ENCODE results near the gene SERPINE1.
A peak's percentile ranks its signal among the peaks of the same experiment; 100 is the strongest.

The SERPINE1 gene

GRCh38 chr7:101172854-101173751 lies 46.2 kb downstream of the SERPINE1 start:
- no peak overlapping the region for H3K4me3 ChIP-seq (replicated peaks; ENCODE audit: low read depth, low read length)

GRCh38 chr7:101173752-101174244 lies 46.9 kb downstream of the SERPINE1 start:
- Histone ChIP-seq H3K36me3 (ENCODE audit: control insufficient read depth, insufficient read depth, low read length) (no peaks in the 10 kb centered on the region), H3K27me3 (replicated peaks; ENCODE audit: control insufficient read depth, insufficient read depth, low read length) (peaks cover 3% of the 10 kb centered on the region), H3K4me3 (replicated peaks; ENCODE audit: low read depth, low read length) (no peak overlapping the region)
- no peak for TF ChIP-seq CTCF (IDR thresholded peaks at IDR 0.05; ENCODE audit: insufficient read depth, low read length, poor library complexity, severe bottlenecking)
- peak; percentile 88 for DNase-seq (ENCODE audit: extremely low read depth, insufficient read length)

More at GRCh38 chr7:101172854-101173751, 46.2 kb downstream of the SERPINE1 start:
- peak; percentile 43 for DNase-seq (ENCODE audit: extremely low read depth, insufficient read length)
- Histone ChIP-seq H3K36me3 (ENCODE audit: control insufficient read depth, insufficient read depth, low read length) (no peaks in the 10 kb centered on the region), H3K27me3 (replicated peaks; ENCODE audit: control insufficient read depth, insufficient read depth, low read length) (peaks cover 3% of the 10 kb centered on the region)
- TF ChIP-seq CTCF (IDR thresholded peaks at IDR 0.05; ENCODE audit: insufficient read depth, low read length, poor library complexity, severe bottlenecking), result no peak

GRCh38 chr7:101174322-101174854 lies 47.5 kb downstream of the SERPINE1 start:
- DNase-seq (ENCODE audit: extremely low read depth, insufficient read length), result no peak
- TF ChIP-seq CTCF (IDR thresholded peaks at IDR 0.05; ENCODE audit: insufficient read depth, low read length, poor library complexity, severe bottlenecking), result no peak
- Histone ChIP-seq H3K4me3 (replicated peaks; ENCODE audit: low read depth, low read length) (no peak overlapping the region), H3K27me3 (replicated peaks; ENCODE audit: control insufficient read depth, insufficient read depth, low read length) (peaks cover 3% of the 10 kb centered on the region), H3K36me3 (ENCODE audit: control insufficient read depth, insufficient read depth, low read length) (no peaks in the 10 kb centered on the region)

- Histone ChIP-seq H3K27me3 (replicated peaks; ENCODE audit: control insufficient read depth, insufficient read depth, low read length) (peaks cover 3% of the 10 kb centered on the region; the same call in 1 of the 2 replicates), H3K36me3 (ENCODE audit: control insufficient read depth, insufficient read depth, low read length) (no peaks in the 10 kb centered on the region), H3K4me3 (replicated peaks; ENCODE audit: low read depth, low read length) (no peak overlapping the region)
- TF ChIP-seq CTCF (IDR thresholded peaks at IDR 0.05; ENCODE audit: insufficient read depth, low read length, poor library complexity, severe bottlenecking), result no peak
- no peak for DNase-seq (ENCODE audit: extremely low read depth, insufficient read length)
Measured at GRCh38 chr7:101175664-101176063, 48.8 kb downstream of the SERPINE1 start.

- Histone ChIP-seq H3K4me3 (replicated peaks; ENCODE audit: low read depth, low read length) (no peak overlapping the region), H3K36me3 (ENCODE audit: control insufficient read depth, insufficient read depth, low read length) (no peaks in the 10 kb centered on the region), H3K27me3 (replicated peaks; ENCODE audit: control insufficient read depth, insufficient read depth, low read length) (peaks cover 1% of the 10 kb centered on the region; the same call in 1 of the 2 replicates)
- no peak for TF ChIP-seq CTCF (IDR thresholded peaks at IDR 0.05; ENCODE audit: insufficient read depth, low read length, poor library complexity, severe bottlenecking)
- DNase-seq (ENCODE audit: extremely low read depth, insufficient read length), result no peak
Measured at GRCh38 chr7:101177644-101178043, 50.7 kb downstream of the SERPINE1 start.
